DMS114 treated with DMSO at 0.1 percent for 48 hours (cell line): ENCODE results near the gene ITPR3.

Source experiments
- DNase-seq: peaks from one replicate; lab custom pipeline; 2025; ENCODE audit not compliant: unreplicated experiment; lab: John Stamatoyannopoulos, UW

ITPR3 gene

DNA sequence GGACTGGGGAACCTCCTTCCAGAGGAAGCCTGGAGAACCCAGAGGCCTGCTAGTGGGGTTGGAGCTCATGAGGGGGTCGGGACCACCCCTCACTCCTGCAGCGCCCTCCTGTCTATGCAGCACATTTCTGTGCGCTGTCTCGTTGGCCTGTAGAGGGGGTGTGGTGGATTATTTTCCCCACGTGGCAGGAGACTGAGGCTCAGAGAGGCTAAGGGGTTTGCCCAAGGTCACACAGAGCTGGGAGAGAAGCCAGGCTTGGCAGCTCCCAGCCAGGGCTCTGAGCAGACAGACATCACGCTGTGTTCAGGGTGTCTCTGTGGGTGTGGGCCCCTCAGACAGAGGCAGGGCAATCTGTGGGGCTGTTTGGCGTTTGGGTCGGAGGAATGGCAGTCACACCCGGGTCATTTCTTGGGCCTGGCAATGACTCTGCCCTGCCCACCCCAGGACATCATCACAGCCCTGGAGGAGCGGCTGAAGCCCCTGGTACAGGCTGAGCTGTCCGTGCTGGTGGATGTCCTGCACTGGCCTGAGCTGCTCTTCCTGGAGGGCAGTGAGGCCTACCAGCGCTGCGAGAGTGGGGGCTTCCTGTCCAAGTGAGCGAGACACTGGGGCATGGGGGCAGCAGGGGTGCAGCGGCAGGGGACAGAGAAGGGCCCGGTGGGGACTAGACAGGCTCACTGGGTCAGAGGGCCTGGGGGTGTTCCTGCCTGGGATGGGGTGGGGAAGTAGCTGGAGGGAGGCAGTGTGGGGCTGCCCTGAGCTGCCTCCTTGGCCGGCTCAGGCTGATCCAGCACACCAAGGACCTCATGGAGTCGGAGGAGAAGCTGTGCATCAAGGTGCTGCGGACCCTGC, 62.7 kb downstream of the ITPR3 start:
- no peak for DNase-seq

DNA sequence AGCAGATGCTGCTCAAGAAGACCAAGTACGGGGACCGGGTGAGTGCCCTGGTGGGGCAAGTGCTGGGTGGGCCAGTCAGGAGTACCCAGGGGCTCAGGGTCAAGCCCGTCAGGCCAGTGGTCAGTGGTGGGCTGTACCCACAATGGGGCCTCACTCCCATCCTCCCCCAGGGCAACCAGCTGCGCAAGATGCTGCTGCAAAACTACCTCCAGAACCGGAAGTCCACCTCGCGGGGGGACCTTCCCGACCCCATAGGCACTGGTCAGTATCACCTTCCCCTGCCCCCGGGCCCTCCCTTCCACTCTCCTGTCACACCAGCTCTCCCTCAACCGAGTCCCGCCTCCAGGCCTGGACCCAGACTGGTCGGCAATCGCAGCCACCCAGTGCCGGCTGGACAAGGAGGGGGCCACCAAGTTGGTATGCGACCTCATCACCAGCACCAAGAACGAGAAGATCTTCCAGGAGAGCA, 63.3 kb downstream of the ITPR3 start:
- DNase-seq = no peak

DNA sequence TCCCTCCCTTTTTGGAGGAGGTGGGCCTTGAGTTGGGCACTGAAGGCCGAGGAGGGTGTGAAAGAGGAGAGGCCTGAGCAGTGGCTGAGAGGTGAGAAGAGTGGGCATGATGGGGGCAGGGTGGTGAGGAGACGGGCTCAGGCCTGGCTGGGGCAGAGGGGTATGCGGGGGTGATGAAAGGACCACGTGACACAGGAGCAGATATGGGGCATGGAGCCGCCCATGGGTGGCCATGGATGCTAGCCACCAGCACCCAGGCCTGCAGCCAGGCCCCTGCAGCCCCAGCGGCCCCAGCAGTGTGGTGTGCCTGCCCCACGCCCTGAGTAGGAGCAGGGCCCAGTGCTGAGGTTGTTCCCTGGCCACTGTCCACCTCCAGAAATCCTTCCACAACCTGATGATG, 63.9 kb downstream of the ITPR3 start:
- no peak for DNase-seq

- DNase-seq = no peak
These were observed 64.5 kb downstream of the ITPR3 start for GRCh38 chr6:33685411-33686224.

GRCh38 chr6:33686225-33686924, 65.3 kb downstream of the ITPR3 start:
- no peak for DNase-seq

GRCh38 chr6:33686981-33687975, 66.2 kb downstream of the ITPR3 start:
- DNase-seq = no peak

- DNase-seq = no peak
These were observed 66.9 kb downstream of the ITPR3 start for GRCh38 chr6:33688006-33688405.

DNA sequence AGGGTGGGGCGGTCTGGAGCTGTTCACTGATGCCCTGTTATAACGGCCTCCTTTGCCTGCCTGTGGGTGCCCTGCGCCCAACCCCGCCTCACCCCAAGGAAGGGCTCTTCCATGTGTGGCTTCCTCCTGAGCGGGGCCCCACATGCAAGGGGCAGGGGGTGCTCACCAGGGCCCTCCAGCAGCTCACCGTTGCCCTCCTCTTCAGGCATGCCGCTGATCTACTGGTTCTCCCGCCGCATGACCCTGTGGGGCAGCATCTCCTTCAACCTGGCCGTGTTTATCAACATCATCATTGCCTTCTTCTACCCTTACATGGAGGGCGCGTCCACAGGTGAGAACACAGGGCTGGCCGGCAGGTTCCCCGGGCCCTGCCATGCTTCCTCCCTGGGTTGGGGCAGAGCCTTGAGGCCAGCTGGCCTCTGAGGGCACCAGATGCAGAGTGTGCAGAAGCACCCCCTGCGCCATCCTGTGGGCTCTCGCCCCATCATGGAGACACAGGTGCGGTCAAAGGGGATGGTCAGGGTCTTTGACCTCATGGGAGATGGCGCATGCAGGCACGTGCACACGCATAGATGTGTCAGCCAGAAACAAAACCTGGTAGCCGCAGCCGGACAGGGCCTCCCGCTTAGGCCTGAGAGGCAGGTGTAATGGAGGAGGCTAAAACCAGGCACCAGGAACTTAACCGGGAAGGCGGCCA, 67.5 kb downstream of the ITPR3 start:
- no peak for DNase-seq

GRCh38 chr6:33689148-33689494, 68.0 kb downstream of the ITPR3 start:
- no peak for DNase-seq

- no peak for DNase-seq
These were observed 68.8 kb downstream of the ITPR3 start for GRCh38 chr6:33689879-33690278.

- DNase-seq = no peak
These were observed 69.6 kb downstream of the ITPR3 start for GRCh38 chr6:33690766-33691165.

DNA sequence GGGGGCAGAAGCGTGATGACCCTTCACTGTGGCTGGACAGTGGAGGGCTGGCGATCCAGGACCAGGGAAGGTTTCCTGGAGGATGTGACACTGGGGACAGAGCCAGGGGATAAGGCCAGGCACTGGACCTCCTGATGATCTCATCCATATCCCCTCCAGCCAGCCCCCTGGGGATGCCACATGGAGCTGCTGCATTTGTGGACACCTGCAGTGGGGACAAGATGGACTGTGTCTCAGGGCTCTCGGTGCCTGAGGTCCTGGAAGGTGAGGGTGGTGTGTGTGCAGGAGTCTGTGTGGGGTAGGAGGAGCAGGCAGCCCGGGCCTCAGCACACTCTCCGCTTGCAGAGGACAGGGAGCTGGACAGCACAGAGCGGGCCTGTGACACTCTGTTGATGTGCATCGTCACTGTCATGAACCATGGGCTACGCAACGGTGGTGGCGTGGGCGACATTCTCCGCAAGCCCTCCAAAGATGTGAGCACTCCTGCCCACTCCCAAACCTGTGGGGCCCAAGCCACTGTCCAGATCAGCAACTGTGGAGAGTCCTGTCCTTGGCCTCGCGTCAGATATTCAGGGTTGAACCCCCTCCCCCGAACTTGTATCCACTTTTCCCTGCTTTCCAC, 70.4 kb downstream of the ITPR3 start:
- no peak for DNase-seq

GRCh38 chr6:33692078-33692759, 71.1 kb downstream of the ITPR3 start:
- DNase-seq = no peak

DNA sequence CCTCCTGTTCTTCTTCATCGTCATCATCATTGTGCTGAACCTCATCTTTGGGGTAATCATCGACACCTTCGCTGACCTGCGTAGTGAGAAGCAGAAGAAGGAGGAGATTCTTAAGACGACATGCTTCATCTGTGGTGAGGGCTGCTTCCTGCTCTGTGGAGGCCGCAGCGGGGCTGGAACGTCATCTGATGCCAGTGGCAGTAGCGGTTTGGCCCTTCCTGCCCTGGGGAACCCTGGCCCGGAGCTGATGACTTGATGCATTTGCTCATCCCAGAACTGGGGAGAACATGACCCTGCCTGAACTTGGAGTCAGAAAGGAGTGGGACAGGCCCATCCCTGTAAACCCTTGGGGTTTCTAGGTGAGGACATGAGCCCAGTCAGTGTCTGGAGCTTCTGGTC, 71.6 kb downstream of the ITPR3 start:
- DNase-seq = no peak

DNA sequence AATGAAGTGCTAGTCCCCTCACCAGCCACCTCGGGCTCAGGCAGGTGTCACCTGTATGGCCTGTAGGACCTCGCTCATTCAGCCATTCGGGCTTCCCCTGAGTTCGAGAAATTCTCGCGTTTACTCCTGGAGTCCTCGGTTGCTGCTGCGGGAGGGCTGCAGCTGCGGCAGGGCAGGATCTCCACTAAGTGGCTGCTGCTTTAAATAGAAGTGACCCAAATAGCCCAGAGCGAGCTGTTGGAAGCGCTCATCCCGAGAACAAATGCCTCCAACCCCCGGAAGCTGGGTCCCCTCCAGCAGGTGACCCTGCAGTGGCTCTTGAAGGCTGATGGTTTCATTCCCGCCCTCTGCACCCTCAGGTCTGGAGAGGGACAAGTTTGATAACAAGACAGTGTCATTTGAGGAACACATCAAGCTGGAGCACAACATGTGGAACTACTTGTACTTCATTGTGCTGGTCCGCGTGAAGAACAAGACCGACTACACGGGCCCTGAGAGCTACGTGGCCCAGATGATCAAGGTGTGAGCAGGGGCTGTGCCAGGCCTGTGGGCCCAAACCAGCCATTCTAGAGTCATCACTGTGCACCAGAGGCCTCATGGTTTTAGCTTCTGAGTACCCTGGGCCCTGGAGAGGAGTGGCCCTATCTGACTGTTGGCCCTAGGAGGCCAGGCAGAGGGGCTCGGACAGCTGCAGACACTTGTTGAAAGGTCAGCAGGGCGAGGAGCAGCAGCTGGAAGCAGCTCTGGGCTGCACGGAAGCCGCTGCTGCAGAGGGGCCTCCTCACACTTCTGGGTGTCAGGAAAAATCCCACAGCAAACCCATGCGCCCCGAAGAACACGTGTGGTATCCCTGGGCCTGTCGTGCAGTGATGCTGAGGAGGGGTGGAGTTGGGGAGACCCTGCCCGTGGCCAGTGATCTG, 72.3 kb downstream of the ITPR3 start:
- DNase-seq = no peak

GRCh38 chr6:33694401-33694931, 73.3 kb downstream of the ITPR3 start:
- no peak for DNase-seq

DNA sequence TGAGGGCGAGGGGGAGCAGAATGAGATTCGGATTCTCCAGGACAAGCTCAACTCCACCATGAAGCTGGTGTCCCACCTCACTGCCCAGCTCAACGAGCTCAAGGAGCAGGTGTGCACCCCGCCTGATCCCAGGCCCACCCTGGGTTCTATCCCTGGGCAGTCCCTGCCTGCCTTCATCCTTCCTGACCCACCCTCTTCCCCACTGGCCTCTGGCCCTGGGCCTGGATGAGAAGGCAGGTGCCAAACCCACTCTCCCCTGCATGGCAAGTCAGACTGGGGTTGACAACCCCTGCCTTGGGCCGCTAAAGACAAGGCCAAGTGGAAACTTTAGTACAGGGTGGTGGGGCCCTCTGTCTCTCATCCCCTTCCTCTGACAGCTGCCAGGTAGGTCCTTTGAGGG, 73.9 kb downstream of the ITPR3 start:
- DNase-seq = no peak
